Activated CD4-positive, alpha-beta T cell treated with anti-CD3 and anti-CD28 coated beads, Interleukin-10, Interleukin-2, amounts not matched to agents 100 ng/mL and 50 ng/mL, durations not matched to agents 16 hours and 8 hours (primary cell): ENCODE results near the gene INPP1.
A peak's percentile ranks its signal among the peaks of the same experiment; 100 is the strongest.

Experiments
- DNase-seq: peaks from one replicate; pipeline ENCODE4 v3.0.0-alpha.2; 2020

The INPP1 gene

GRCh38 chr2:190365499-190366204 lies 22.3 kb downstream of the INPP1 start:
- DNase-seq = no peak

- no peak for DNase-seq
Observed at GRCh38 chr2:190366248-190366753, 22.9 kb downstream of the INPP1 start.

GRCh38 chr2:190367091-190367490 lies 23.7 kb downstream of the INPP1 start:
- DNase-seq = no peak

GRCh38 chr2:190369635-190370034 lies 26.2 kb downstream of the INPP1 start:
- DNase-seq = no peak

- DNase-seq = no peak
Observed at GRCh38 chr2:190376083-190376482, 32.7 kb downstream of the INPP1 start.

- no peak for DNase-seq
Observed at GRCh38 chr2:190376591-190377245, 33.3 kb downstream of the INPP1 start.

- DNase-seq = no peak
Observed at GRCh38 chr2:190378880-190379237, 35.5 kb downstream of the INPP1 start.

- no peak for DNase-seq
Observed at GRCh38 chr2:190379249-190379964, 36.0 kb downstream of the INPP1 start.

GRCh38 chr2:190380962-190381412 lies 37.6 kb downstream of the INPP1 start:
- DNase-seq = no peak

- peak; percentile 50 for DNase-seq
Observed at GRCh38 chr2:190382851-190383250, 39.5 kb downstream of the INPP1 start.

- DNase-seq = no peak
Observed at GRCh38 chr2:190387422-190387821, 44.0 kb downstream of the INPP1 start.

- no peak for DNase-seq
Observed at GRCh38 chr2:190396271-190396670, 52.9 kb downstream of the INPP1 start.

- no peak for DNase-seq
Observed at GRCh38 chr2:190402986-190403603, 59.7 kb downstream of the INPP1 start.

- DNase-seq = peak; percentile 59
Observed at GRCh38 chr2:190404487-190404886, 61.1 kb downstream of the INPP1 start.

GRCh38 chr2:190405070-190405469 lies 61.7 kb downstream of the INPP1 start:
- DNase-seq = no peak

- no peak for DNase-seq
Observed at GRCh38 chr2:190405995-190406394, 62.6 kb downstream of the INPP1 start.

- no peak for DNase-seq
Observed at GRCh38 chr2:190406805-190407204, 63.4 kb downstream of the INPP1 start.

- DNase-seq = peak; percentile 36
Observed at GRCh38 chr2:190407246-190407661, 63.9 kb downstream of the INPP1 start.

- peak; percentile 55 for DNase-seq
Observed at GRCh38 chr2:190407662-190408537, 64.5 kb downstream of the INPP1 start, which contains the start of gene MFSD6. MFSD6 (plus strand) TSS chr2:190408355; CDS start chr2:190436030, 27,675 bp downstream.

GRCh38 chr2:190408538-190409271 lies 65.3 kb downstream of the INPP1 start:
- peak; percentile 81 for DNase-seq

- DNase-seq = no peak
Observed at GRCh38 chr2:190409616-190410015, 66.2 kb downstream of the INPP1 start.
